ENCODE results near the gene MAN2B1.

MAN2B1 gene

GRCh38 chr19:12611361-12611699, 55.2 kb downstream of the MAN2B1 start:
- no peak for DNase-seq (ENCODE audit: low spot score)

- peak; percentile 99 for DNase-seq (ENCODE audit: low spot score)
Observed at GRCh38 chr19:12610540-12611360, 55.8 kb downstream of the MAN2B1 start, which contains the start of the genes ZNF490 and ZNF791. Gene ZNF490 (minus strand): TSS chr19:12610813. CDS start chr19:12610680, 133 bp downstream. Gene ZNF791 (plus strand): TSS chr19:12610920. CDS start chr19:12611080, 160 bp downstream.

- DNase-seq (ENCODE audit: low spot score): no peak
Observed at GRCh38 chr19:12607631-12608030, 58.9 kb downstream of the MAN2B1 start.

- no peak for DNase-seq (ENCODE audit: low spot score)
Observed at GRCh38 chr19:12606796-12607195, 59.7 kb downstream of the MAN2B1 start.

- peak; percentile 50 for DNase-seq (ENCODE audit: low spot score)
Observed at GRCh38 chr19:12603714-12604113, 62.8 kb downstream of the MAN2B1 start.

GRCh38 chr19:12597594-12597993, 68.9 kb downstream of the MAN2B1 start:
- no peak for DNase-seq (ENCODE audit: low spot score)

- no peak for DNase-seq (ENCODE audit: low spot score)
Observed at GRCh38 chr19:12596927-12597548, 69.5 kb downstream of the MAN2B1 start.
